ENCODE measurements around the gene NR6A1.

GRCh38 chr9:124774129-124774978 is 3.2 kb upstream of the NR6A1 start:
- TF ChIP-seq EP300 (IDR thresholded peaks at IDR 0.05; ENCODE audit: borderline replicate concordance in 1 of 2, low read depth in 2 of 2, low read length in 2 of 2): no peak
- TF ChIP-seq, protein P1, sequence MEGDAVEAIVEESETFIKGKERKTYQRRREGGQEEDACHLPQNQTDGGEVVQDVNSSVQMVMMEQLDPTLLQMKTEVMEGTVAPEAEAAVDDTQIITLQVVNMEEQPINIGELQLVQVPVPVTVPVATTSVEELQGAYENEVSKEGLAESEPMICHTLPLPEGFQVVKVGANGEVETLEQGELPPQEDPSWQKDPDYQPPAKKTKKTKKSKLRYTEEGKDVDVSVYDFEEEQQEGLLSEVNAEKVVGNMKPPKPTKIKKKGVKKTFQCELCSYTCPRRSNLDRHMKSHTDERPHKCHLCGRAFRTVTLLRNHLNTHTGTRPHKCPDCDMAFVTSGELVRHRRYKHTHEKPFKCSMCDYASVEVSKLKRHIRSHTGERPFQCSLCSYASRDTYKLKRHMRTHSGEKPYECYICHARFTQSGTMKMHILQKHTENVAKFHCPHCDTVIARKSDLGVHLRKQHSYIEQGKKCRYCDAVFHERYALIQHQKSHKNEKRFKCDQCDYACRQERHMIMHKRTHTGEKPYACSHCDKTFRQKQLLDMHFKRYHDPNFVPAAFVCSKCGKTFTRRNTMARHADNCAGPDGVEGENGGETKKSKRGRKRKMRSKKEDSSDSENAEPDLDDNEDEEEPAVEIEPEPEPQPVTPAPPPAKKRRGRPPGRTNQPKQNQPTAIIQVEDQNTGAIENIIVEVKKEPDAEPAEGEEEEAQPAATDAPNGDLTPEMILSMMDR (IDR thresholded peaks at IDR 0.05; ENCODE audit: control extremely low read depth in 1 of 3, insufficient read depth in 1 of 3, low read depth in 1 of 3, low read length in 3 of 3): peak; percentile 88 to 96 (median 91)
- TF ChIP-seq POLR2AphosphoS5 (IDR thresholded peaks at IDR 0.05; ENCODE audit: low read depth, low read length): no peak
- no peak for TF ChIP-seq RNF2 (IDR thresholded peaks at IDR 0.05; ENCODE audit: borderline replicate concordance, low read depth, low read length, missing control alignments, poor library complexity, severe bottlenecking)
- no peak for TF ChIP-seq HDAC2 (IDR thresholded peaks at IDR 0.05; ENCODE audit: borderline replicate concordance in 1 of 2, low read depth in 2 of 2, low read length in 2 of 2)
- TF ChIP-seq MAX (IDR thresholded peaks at IDR 0.05): 0 out of 2 replicates have a peak, but pooled peaks have one; percentile 27

Measured in H1 (cell line).